Fibroblast of gingiva (primary cell): Measurements from ENCODE around the gene GSE1.
A peak's percentile ranks its signal among the peaks of the same experiment; 100 is the strongest.

Experiments used
- DNase-seq: peaks from one replicate; pipeline ENCODE4 v3.0.0-alpha.2; 2011; ENCODE audit warnings: low read depth

The GSE1 gene

GRCh38 chr16:85612801-85613603, at the start of gene GSE1:
Gene GSE1 (plus strand): TSS chr16:85613322. CDS start chr16:85613392, 70 bp downstream.
- DNase-seq = peak; percentile 57

DNA sequence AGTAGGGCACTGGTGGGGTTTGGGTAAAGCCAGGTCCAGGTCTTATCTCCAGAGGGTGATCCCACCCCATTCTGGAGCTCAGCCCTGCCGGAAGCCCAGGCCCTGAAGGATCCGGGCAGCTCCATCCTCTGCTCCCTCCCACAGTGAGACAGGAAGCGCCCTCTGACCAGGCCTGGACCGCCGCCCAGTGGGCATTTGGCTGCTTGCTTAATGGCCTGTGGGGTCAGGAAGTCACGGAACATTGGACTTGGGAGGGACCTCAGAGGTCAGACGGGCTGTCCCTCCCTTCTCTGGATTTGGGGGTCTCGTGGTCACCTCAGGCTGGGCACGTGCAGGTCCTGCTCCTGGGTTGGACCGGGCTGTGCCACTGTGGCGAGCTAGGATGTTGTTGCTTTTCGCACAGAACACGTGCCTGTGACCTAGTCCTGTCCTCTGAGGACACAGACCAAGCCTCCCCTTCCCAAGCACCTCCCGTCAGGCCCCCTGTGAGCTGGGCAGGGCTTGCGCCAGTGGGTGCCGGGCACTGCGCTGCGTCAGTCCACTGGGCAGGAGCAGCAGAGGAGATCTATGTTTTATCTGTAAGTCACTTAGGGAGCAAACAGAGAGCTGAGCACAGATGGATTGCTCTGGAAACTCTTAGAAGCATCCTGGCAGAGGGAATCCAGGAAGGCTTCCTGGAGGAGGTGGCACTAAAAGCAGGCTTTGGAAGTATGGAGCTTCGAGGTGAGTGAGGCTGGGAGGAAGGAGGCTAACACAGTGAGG, 49.4 kb upstream of the GSE1 start:
- peak; percentile 73 for DNase-seq

- DNase-seq = no peak
Measured at GRCh38 chr16:85564277-85565051, 48.7 kb upstream of the GSE1 start.

GRCh38 chr16:85565340-85565739, 47.8 kb upstream of the GSE1 start:
- DNase-seq = no peak

GRCh38 chr16:85565801-85566526, 47.2 kb upstream of the GSE1 start:
- no peak for DNase-seq

DNA sequence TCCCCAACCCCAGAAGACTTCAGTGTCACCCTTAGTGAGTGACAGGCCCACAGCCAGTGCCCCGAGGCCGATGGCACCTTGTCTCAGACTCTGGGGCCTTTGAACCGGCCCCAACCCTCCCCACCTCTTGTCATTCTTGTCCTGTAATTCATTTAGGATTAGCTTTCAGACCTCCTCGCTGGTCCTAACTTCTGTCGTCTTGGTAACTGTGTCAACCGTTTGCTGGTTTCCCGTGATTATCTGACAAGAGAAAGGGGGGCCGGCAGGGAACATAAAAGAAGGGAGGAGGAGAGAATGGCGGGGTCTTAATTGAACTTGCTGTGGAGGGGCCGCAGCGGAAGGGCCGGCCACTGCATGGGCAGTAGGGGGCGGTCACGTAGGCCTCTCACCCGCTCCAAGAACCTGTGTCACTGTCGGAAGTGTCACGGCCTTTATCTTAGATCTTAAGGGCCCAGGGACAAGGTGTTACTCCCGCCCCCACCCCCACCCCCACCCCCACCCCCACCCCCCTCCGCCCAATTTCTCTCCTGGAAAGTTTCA, 46.5 kb upstream of the GSE1 start:
- DNase-seq = no peak

GRCh38 chr16:85567101-85567866, 45.8 kb upstream of the GSE1 start:
- DNase-seq = no peak

- DNase-seq = no peak
Measured at GRCh38 chr16:85567935-85568334, 45.2 kb upstream of the GSE1 start.

GRCh38 chr16:85568519-85568918, 44.6 kb upstream of the GSE1 start:
- DNase-seq = no peak

DNA sequence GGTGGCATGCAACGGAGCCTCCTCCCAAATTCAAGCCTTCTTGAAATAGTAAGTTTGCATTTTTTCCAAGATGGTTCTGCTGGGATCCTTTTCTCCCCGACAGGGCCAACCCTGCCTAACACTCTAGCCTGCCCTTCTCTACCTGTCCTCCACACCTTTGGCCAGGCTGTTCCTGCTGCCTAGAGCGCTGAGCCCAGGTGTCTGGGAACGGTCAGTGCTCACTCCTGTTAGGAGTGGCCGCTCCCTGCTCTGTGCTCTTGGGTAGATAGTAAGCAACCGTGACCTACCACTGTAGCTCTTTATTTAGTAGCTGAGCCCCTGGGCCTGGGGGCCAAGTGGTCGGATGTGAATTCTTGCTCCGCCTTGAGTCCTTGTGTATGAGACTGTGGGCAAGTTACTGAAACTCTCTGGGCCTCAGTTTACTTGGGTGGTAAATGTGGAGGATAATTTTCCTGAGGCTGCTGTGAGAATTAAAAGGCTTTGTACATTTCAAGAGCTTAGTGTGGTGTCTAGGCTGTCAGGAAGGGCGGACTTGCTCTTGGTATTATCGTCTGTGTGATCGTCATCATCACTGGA, 44.0 kb upstream of the GSE1 start:
- DNase-seq = no peak

DNA sequence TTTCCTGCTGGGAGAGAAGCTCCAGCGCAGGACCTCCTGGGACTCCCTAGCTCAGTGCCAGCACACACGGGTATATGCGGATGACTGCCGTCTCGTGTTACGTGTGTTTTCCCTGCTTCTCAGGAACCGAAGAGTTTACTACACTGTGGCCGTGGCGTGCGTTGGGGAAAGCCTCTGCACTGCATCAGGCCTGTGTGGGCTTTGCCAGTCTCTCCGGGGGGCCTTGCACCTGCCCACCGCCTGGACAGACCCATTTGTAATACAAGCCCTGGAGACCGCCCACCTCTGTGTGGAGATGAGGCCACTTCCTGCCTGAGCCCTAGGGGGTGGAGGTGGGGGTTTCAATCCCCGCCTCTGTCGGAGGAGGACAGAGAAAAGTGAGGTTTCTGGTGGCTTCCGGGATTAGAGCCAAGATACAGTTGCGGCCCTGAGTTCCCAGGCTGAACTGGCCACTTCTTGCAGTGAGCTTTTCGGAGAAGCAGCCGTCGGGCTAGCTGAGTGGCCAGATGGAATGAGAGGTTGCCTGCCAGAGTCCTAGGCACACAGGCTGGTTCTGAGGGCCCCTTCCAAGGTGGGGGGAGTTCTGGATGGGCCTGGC, 43.4 kb upstream of the GSE1 start:
- DNase-seq = peak; percentile 49

DNA sequence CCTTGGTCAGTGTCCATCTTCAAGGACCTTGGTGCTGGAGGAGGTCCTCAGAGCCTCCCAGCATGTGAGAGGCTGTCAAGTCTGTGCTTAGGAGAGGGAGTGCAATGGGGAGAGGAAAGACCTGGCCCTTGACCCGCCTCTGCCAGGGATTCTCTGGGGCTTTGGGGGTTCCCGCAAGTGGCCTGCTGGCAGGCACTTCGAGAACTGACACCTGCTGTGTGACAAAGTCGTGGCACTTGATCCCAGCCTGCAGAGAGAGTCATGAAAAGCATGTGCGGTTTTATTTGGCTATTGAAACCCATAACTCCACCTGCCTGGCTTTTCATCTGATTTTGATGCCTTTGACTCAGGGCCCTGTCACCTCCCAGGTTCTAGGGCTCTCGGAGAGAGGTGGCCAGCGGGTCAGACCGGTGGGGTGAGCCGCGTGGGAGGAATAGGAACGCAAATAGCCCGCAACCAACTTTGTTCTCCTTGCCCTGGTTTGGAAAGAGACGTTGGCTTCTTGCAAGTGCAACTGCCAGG, 42.8 kb upstream of the GSE1 start:
- DNase-seq = no peak

DNA sequence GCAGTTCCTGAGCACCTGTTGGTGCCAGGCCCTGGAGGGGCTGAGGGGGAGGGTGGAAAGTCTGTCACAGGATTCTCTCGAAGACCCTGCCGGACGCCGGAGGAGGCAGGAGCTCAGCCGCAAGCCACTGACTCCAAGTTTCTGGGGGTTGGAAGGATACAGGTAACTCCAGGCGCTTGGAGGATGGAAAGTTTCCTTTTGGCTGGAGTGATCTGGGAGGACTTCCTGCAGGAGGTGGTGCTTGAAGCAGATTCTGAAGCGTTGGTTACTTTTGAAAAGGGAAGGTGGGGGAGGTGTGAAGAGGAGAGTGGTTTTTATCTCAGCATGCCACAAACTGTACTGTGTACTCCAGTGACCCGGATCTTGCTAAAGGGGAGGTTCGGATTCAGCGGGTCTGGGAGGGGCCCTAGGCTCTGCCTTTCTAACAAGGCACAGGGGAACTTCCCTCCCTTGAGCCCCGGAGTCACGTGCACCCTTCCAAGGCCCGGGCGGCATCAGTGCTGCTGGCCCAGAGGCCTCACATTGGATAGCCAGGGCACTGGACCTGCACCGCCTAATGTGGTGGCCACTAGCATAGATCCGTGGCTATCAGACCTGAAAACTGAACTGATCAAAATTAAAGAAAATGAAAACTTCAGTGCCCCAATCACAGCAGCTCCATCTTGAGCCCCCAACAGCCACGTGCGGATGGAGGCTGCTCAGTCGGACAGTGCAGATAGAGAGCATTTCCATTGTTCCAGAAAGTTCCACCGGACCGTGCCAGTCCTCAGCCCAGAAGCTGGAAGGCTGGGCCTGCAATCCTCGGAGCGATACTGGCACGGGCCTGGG, 42.2 kb upstream of the GSE1 start:
- DNase-seq = no peak

GRCh38 chr16:85571563-85571812, 41.6 kb upstream of the GSE1 start:
- DNase-seq = no peak

- DNase-seq = no peak
Measured at GRCh38 chr16:85571813-85572619, 41.1 kb upstream of the GSE1 start.

DNA sequence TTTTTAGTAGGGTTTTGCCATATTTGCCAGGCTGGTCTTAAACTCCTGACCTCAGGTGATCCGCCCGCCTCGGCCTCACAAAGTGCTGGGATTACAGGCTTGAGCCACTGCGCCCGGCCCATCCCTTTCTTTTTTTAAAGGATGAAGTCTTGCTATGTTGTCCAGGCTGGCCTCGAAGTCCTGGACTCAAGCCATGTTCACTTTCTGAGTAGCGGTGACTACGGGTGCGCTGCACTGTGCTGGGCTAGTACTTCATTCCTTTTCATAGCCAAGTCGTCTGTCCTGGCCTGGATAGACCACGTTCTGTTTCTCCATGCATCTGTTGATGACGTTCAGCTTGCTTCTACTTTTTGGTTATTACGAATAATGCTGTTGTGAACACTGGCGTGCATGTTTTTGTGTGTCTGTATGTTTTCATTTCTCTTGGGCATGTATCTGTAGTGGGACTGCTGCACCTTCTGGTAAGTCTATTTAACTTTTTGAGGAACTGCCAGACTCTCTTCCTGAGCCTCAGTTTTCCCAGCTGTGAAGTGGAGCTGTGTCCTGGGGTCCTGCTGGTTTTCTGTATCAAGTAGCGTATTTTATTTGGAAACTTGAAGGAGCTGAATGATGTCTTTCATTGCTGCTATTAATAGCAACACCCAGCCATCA, 40.0 kb upstream of the GSE1 start:
- DNase-seq = no peak

DNA sequence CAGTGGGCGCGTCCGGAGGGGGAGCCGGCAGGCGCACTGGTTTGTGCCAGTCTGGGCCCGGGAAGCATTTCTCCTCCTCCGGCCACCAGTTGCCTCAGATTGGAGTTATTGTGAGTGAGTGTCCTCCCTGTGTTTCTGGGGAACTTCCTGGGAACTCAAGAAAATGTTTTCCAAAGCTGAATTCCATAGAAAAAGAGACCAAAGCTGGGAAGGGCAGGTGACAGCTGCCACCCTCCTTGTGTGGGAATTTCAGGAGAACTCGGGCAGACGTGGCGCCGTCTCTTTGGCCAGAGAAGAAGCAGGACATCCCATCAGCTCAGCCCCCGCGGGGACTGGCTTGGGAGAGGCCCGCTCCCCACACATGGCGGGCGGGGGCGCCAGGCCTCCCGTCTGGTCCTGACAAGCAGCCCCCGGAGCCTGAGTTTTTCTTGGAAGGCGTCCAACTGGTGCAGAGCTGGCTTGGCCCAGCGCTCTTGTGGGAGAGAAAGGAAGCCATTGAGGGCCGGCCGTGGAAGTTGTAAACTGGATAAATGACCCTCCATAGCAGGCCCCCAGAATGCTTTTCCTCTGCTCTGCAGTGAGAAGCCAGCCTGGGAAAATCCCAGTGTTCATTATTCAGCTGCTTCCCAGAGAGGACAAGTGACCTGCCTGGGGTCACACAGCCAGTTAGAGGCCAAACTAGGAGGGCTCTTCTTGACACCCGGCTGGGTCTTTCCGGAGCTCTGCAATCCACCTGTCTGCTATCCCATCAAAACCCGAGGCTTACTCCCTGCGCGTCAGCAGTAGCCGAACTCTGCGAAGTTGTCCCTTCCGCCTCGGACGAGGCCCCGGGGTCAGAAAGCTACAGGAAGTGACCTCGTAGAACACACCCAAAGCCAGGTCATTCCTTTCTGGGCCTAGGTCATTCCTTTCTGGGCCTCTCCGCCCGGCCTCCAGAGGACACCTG, 39.2 kb upstream of the GSE1 start:
- no peak for DNase-seq
